Liver (tissue), 9 donors: Measurements from ENCODE around the gene APOBEC3C. TPM values are rescaled to one million over a fixed set of nuclear protein-coding genes. Genes with fewer than 3 reads are reported as not detected.
A peak's percentile ranks its signal among the peaks of the same experiment; 100 is the strongest.
"Not testable (repeated sequence)": the region's sequence is repeated elsewhere in the genome, so short reads cannot be mapped to it uniquely, and the experiment has no call there.

ENCODE experiments used
- DNase-seq: peaks from one replicate; pipeline ENCODE4 v3.0.0-alpha.2; 2017; ENCODE audit warnings: low spot score
- H3K27ac ChIP-seq, 2 donors: one replicate each; pipeline ENCODE4 v1.7.0; 2013; ENCODE audit warnings: inconsistent platforms in 2 of 2, low read length in 2 of 2, control low read depth in 1 of 2, low read depth in 1 of 2, mild to moderate bottlenecking in 1 of 2
- H3K27me3 ChIP-seq, 4 donors: one replicate each; pipeline versions ENCODE4 v1.6.1 to v1.7.0; 2013; ENCODE audit warnings: low read length in 3 of 4, inconsistent platforms in 1 of 4, mild to moderate bottlenecking in 1 of 4, moderate library complexity in 1 of 4; ENCODE audit not compliant: control insufficient read depth in 4 of 4, insufficient read depth in 4 of 4
- H3K36me3 ChIP-seq, 4 donors: one replicate each; pipeline versions ENCODE4 v1.6.1 to v1.7.0; 2013; ENCODE audit warnings: low read length in 3 of 4, mild to moderate bottlenecking in 3 of 4, low read depth in 1 of 4, moderate library complexity in 1 of 4; ENCODE audit not compliant: control insufficient read depth in 4 of 4, insufficient read depth in 3 of 4
- H3K4me1 ChIP-seq, 4 donors: one replicate each; pipeline versions ENCODE4 v1.6.1 to v1.7.0; 2013; ENCODE audit warnings: low read length in 3 of 4, mild to moderate bottlenecking in 3 of 4, moderate library complexity in 1 of 4; ENCODE audit not compliant: control insufficient read depth in 4 of 4, insufficient read depth in 4 of 4
- H3K4me3 ChIP-seq, 3 donors: one replicate each; pipeline versions ENCODE4 v1.6.1 to v1.7.0; 2013; ENCODE audit warnings: low read length in 3 of 3, control low read depth in 1 of 3, low read depth in 1 of 3, mild to moderate bottlenecking in 1 of 3
- H3K9ac ChIP-seq, 2 donors: one replicate each; pipeline ENCODE4 v1.7.0; 2013; ENCODE audit warnings: low read length in 2 of 2, mild to moderate bottlenecking in 2 of 2, moderate library complexity in 2 of 2, control low read depth in 1 of 2, low read depth in 1 of 2
- H3K9me3 ChIP-seq, 4 donors: one replicate each; pipeline versions ENCODE4 v1.6.1 to v1.7.0; 2013; ENCODE audit warnings: low read length in 3 of 4; ENCODE audit not compliant: control insufficient read depth in 4 of 4
- ATF3 ChIP-seq: IDR thresholded peaks from 2 replicates; pipeline ENCODE4 v1.6.1; 2016; ENCODE audit warnings: antibody characterized with exemption
- CTCF ChIP-seq: fragments of 150-350 bp; IDR thresholded peaks from 2 replicates; pipeline ENCODE4 v1.5.1; 2017; ENCODE audit warnings: improper control_type of control experiment, low read depth, low read length; ENCODE audit not compliant: missing input control
- EGR1 ChIP-seq, 2 donors: IDR thresholded peaks; 2 replicates each; pipeline ENCODE4 v1.6.1; 2016 to 2018; ENCODE audit warnings: antibody characterized with exemption in 2 of 2, low read depth in 2 of 2
- FOXA1 ChIP-seq: IDR thresholded peaks from 2 replicates; pipeline ENCODE4 v1.6.1; 2016; ENCODE audit warnings: antibody characterized with exemption
- FOXA2 ChIP-seq: IDR thresholded peaks from 2 replicates; pipeline ENCODE4 v1.6.1; 2016; ENCODE audit warnings: antibody characterized with exemption
- GABPA ChIP-seq, 2 donors: IDR thresholded peaks in 1 of 2; conservative IDR thresholded peaks in 1 of 2; 2 replicates each; pipeline ENCODE4 v1.6.1; 2016; ENCODE audit warnings: antibody characterized with exemption in 2 of 2, mild to moderate bottlenecking in 1 of 2, moderate library complexity in 1 of 2
- HNF4G ChIP-seq: IDR thresholded peaks from 2 replicates; pipeline ENCODE4 v1.6.1; 2016; ENCODE audit warnings: antibody characterized with exemption
- JUND ChIP-seq, 2 donors: IDR thresholded peaks; 2 replicates each; pipeline ENCODE4 v1.6.1; 2016; ENCODE audit warnings: antibody characterized with exemption in 2 of 2
- MAX ChIP-seq: IDR thresholded peaks from 2 replicates; pipeline ENCODE4 v1.6.1; 2016; ENCODE audit warnings: antibody characterized with exemption
- RAD21 ChIP-seq, 2 donors: IDR thresholded peaks; 2 replicates each; pipeline ENCODE4 v1.6.1; 2016; ENCODE audit warnings: antibody characterized with exemption in 2 of 2, mild to moderate bottlenecking in 2 of 2
- REST ChIP-seq: IDR thresholded peaks from 2 replicates; pipeline ENCODE4 v1.6.1; 2016; ENCODE audit warnings: antibody characterized with exemption, mild to moderate bottlenecking
- TAF1 ChIP-seq: conservative IDR thresholded peaks from 2 replicates; pipeline ENCODE4 v1.6.1; 2016; ENCODE audit warnings: antibody characterized with exemption, mild to moderate bottlenecking
- YY1 ChIP-seq: IDR thresholded peaks from 2 replicates; pipeline ENCODE4 v1.6.1; 2016; ENCODE audit warnings: antibody characterized with exemption, mild to moderate bottlenecking
- ZBTB33 ChIP-seq: IDR thresholded peaks from 2 replicates; pipeline ENCODE4 v1.6.1; 2016; ENCODE audit warnings: antibody characterized with exemption
- WGBS: extraction: QIAGEN DNeasy Blood & Tissue Kit; methylation state at CpG from one replicate; pipeline ENCODE4 v1.1.7; 2013; 5-methylcytosine and 5-hydroxymethylcytosine counted together
- polyA plus RNA-seq, 2 donors: library from polyadenylated mRNA; stranded (reverse) in 1 of 2; unstranded in 1 of 2; fragments of 200-250 nt in 1 of 2; fragments of >200 nt in 1 of 2; fragmentation: Nextera tagmentation in 1 of 2; extraction: Ambion mirVana in 1 of 2; gene quantifications; one replicate each; pipeline versions ENCODE4 v1.2.1 to v1.2.3, GENCODE V29; 2013 to 2015
- total RNA-seq, 2 donors: library from RNA; depleted of rRNA; stranded (reverse); fragments of >200 nt; gene quantifications; one replicate each; pipeline ENCODE4 v1.2.3, GENCODE V29; 2014
- donor health status: healthy.
- donor health status: healthy.
- donor health status: healthy.
- donor health status: healthy.
- donor health status: healthy.

APOBEC3C gene
- total and polyA plus RNA-seq, 4 donors, result 1.2 to 11.9 (median 3.7) TPM

GRCh38 chr22:39012533-39013511 lies 1.2 kb upstream of the APOBEC3C start:
- H3K4me3 ChIP-seq, result no peak overlapping the region
- WGBS, result 87% methylated on average over 29 of the region's 29 CpGs
- no peak overlapping the region for H3K27ac ChIP-seq

GRCh38 chr22:39013561-39013941 lies 506 bp upstream of the APOBEC3C start:
- H3K36me3 ChIP-seq, H3K9ac ChIP-seq, H3K4me1 ChIP-seq: not testable (repeated sequence)

More at GRCh38 chr22:39012533-39013511, 1.2 kb upstream of the APOBEC3C start:
- Histone ChIP-seq H3K9me3 (no peaks in the 10 kb centered on the region), H3K27me3 (no peaks in the 10 kb centered on the region), H3K36me3 (no peaks in the 10 kb centered on the region), H3K9ac (no peak overlapping the region), H3K4me1 (no peaks in the 10 kb centered on the region)
- peak; percentile 40 for DNase-seq
- TF ChIP-seq ZBTB33 (no peak), HNF4G (no peak), TAF1 (no peak), GABPA (IDR thresholded peaks at IDR 0.05 in 1 of 2, conservative IDR thresholded peaks at IDR 0.05 in 1 of 2) (no peak), YY1 (no peak)

GRCh38 chr22:39014723-39015121 lies 665 bp downstream of the APOBEC3C start:
- H3K4me3 ChIP-seq, result peak overlapping the region in 1 of 3 donors; percentile 30
- 59% methylated on average over 6 of the region's 6 CpGs for WGBS
- not testable (repeated sequence) for H3K4me1 ChIP-seq, H3K9ac ChIP-seq, H3K9me3 ChIP-seq, H3K36me3 ChIP-seq, DNase-seq, H3K27me3 ChIP-seq
- peak overlapping the region; percentile 57 to 69 for H3K27ac ChIP-seq

More at GRCh38 chr22:39013561-39013941, 506 bp upstream of the APOBEC3C start:
- Histone ChIP-seq H3K27ac (peak overlapping the region; percentile 35 to 69), H3K4me3 (peak overlapping the region in 1 of 3 donors; percentile 30)
- H3K9me3 ChIP-seq, DNase-seq, H3K27me3 ChIP-seq: not testable (repeated sequence)
- WGBS, result 80% methylated on average over 6 of the region's 6 CpGs

- peaks cover 0 to 1% (median 0%) of the 10 kb centered on the region in 4 donors for H3K4me1 ChIP-seq
- no peak overlapping the region for H3K4me3 ChIP-seq
- 96% methylated on average over 13 of the region's 13 CpGs for WGBS
- DNase-seq, result no peak
- H3K36me3 ChIP-seq, result no peaks in the 10 kb centered on the region
- H3K27me3 ChIP-seq, result no peaks in the 10 kb centered on the region
- no peaks in the 10 kb centered on the region for H3K9me3 ChIP-seq
- no peak overlapping the region for H3K27ac ChIP-seq
- H3K9ac ChIP-seq, result no peak overlapping the region
- TF ChIP-seq ATF3 (no peak), FOXA1 (no peak), HNF4G (no peak), CTCF (no peak), JUND (IDR thresholded peaks at IDR 0.05) (no peak), YY1 (no peak), EGR1 (IDR thresholded peaks at IDR 0.05; ENCODE audit: low read depth in 2 of 2) (no peak), REST (no peak), FOXA2 (no peak), MAX (no peak), RAD21 (IDR thresholded peaks at IDR 0.05) (no peak)
Measured at GRCh38 chr22:39016592-39016991, 2.5 kb downstream of the APOBEC3C start.
